ENCODE measurements around the gene FKBP6.
A peak's percentile ranks its signal among the peaks of the same experiment; 100 is the strongest.
"Not testable (repeated sequence)": the region's sequence is repeated elsewhere in the genome, so short reads cannot be mapped to it uniquely, and the experiment has no call there.

The FKBP6 gene, protein sequence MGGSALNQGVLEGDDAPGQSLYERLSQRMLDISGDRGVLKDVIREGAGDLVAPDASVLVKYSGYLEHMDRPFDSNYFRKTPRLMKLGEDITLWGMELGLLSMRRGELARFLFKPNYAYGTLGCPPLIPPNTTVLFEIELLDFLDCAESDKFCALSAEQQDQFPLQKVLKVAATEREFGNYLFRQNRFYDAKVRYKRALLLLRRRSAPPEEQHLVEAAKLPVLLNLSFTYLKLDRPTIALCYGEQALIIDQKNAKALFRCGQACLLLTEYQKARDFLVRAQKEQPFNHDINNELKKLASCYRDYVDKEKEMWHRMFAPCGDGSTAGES

GRCh38 chr7:73327922-73328321 lies at the start of gene FKBP6, which contains the start of gene TRIM50:
Gene FKBP6 (plus strand): TSS chr7:73328161. CDS start chr7:73328429, 268 bp downstream.
Gene TRIM50 (minus strand): TSS chr7:73328082. CDS start chr7:73324787, 3,295 bp downstream.
- DNase-seq (ENCODE audit: low read depth): not testable (repeated sequence)

- DNase-seq (ENCODE audit: low read depth): not testable (repeated sequence)
Measured at GRCh38 chr7:73297235-73297634, 30.7 kb upstream of the FKBP6 start.

DNA sequence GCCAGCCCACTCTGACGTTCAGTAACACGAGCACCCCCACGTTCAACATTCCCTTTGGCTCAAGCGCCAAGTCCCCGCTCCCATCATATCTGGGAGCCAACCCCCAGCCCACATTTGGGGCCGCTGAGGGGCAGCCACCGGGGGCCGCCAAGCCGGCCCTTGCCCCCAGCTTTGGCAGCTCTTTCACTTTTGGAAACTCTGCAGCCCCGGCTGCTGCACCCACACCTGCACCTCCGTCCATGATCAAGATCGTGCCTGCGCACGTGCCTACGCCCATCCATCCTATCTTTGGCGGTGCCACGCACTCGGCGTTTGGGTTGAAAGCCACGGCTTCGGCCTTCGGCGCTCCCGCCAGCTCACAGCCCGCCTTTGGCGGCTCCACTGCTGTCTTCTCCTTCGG lies 30.3 kb upstream of the FKBP6 start:
- not testable (repeated sequence) for DNase-seq (ENCODE audit: low read depth)

- not testable (repeated sequence) for DNase-seq (ENCODE audit: low read depth)
Measured at GRCh38 chr7:73299812-73300211, 28.1 kb upstream of the FKBP6 start.

- not testable (repeated sequence) for DNase-seq (ENCODE audit: low read depth)
Measured at GRCh38 chr7:73301108-73301507, 26.9 kb upstream of the FKBP6 start.

DNA sequence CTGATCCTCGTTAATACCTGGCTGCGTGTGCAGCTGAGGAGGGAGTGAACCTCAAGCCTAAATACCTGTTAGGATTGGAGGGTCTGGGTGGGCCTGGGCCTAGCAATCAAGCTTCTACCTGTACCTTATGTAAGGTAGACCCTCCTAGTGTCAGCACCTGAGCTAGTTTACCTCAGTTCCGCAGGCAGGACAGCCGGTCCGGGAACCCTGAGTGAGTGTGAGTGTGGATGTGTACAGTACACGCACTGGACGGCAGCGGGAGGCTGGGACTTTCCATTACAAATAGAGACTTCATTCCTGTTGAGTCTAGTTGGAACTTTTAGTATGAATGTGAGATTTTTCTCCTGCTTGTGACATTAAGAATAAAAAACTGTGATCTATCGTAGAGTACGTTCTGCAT lies 25.1 kb upstream of the FKBP6 start:
- not testable (repeated sequence) for DNase-seq (ENCODE audit: low read depth)

GRCh38 chr7:73303546-73303945 lies 24.4 kb upstream of the FKBP6 start:
- no peak for DNase-seq (ENCODE audit: low read depth)

DNA sequence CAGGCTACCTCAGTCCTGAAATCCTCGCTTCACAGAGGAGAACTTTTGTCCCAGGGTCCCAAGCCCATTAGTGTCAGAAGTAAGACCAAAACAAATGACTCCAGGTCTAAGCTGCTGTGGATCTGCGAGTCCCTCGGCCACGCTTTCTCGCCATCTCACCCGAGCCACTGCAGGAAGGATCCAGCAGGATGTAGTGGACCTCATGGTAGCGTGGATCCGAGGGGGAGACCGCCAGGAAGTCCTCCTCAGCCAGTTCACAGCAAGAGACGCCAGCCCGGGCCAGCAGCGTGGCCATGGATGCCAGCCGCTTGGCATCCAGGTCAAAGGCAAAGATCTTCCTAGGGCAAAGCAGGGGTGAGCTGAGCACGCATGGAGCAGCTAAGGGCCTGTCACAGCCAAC lies 23.9 kb upstream of the FKBP6 start:
- no peak for DNase-seq (ENCODE audit: low read depth)

DNA sequence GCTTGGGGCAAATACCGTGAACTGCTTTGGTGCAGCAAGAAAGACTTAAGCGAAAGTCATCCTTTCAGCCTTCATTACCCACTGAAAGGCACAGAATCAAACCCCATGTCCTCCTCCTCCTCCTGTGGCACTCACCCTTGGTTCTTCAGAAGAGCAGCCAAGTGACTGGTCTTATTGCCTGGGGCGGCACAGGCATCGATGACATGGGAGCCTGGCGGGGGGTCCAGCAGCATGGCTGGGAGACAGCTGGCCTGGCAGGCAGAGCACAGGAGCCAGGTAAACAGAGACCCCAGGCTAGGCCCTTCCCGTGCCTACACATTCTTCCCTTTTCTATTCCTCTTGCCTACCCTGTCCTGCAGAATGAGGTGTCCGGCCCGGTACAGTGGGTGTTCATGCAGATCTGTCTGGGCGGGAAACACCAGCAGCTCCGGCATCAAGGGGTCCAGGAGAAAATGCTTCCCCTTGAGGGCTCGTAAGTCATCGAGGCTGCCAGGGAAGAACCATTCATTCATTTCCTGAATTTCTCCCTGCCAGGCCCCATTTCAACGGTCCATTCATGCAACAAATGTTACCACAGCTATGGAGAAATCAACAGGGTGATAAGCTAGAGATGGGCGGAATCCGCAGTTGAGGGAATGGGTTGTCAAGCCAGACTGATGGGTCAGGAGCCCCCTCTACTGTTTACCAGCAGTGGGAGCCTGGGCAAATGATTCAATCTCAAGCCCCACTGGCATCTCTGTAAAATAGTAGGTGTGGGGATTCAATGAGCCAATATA lies 23.2 kb upstream of the FKBP6 start:
- DNase-seq (ENCODE audit: low read depth): not testable (repeated sequence)

DNA sequence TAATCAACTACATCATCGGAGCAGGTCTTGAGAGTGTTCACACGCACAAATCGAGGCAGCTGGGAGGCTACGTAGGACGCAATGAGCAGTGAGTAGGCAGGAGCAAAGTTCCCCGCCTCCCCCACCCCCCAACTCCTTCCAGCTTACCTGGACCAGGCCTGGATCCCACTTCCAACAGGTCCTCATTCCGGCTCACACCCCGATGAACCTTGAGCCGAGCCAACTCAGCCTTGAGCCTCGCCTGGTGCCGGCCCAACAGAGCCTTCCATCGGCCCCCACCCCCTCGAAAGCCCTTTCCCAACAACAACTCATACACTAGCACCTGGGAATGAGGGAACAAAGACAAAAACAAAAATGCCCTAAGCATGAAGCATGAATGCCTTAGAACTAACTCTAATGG lies 20.5 kb upstream of the FKBP6 start:
- DNase-seq (ENCODE audit: low read depth): no peak

DNA sequence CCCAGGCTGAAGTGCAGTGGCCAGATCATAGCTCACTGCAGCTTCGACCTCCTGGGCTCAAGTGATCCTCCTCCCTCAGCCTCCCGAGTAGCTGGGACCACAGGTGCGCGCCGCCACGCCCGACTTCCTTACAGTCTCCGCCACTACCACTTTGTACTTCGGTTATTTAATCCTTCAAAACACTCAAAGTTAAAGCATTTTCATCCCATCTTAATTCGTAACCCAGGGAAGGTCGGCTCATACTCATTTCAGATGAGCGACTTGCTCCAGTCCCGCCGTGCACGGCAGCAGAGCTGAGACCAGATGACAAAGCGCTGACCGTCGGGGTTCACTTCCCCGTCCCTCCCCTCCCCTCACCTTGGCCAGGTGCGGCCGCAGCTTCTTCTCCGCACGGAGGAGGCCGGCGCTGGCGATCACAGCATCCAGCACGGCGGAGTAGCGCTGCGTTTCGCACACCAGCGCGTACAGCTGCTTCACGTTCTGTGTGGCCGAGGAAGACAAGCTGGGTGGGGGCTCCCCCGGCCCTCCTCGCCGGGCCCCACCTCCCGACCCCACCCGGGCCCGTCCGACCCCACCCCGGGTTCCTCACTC lies 19.8 kb upstream of the FKBP6 start:
- no peak for DNase-seq (ENCODE audit: low read depth)

GRCh38 chr7:73308665-73309214 lies 19.2 kb upstream of the FKBP6 start, which contains the start of gene NSUN5:
Gene NSUN5 (minus strand): TSS chr7:73308826. CDS start chr7:73308790, 36 bp downstream.
- DNase-seq (ENCODE audit: low read depth): peak; percentile 71

DNA sequence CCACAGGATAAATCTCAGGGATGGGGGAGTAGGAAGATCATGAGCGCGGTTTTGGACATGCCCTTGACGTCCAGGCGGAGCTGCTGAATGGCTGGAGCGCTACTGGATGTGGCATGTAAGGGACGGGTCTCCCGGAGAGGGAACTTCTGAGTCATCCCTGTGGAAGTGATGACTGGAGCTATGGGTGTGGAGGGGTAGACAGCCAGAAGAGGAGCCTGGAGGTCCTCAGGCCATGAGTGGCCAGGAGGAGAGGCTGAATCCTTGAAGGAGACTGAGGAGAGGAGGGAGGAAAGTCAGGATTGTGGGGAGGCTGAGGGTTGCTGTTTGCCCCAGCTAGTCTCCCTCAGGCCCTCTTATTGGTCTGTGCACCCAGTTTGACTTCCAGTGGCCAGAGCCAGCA lies 16.5 kb upstream of the FKBP6 start:
- peak; percentile 32 for DNase-seq (ENCODE audit: low read depth)

GRCh38 chr7:73312831-73313520 lies 15.0 kb upstream of the FKBP6 start:
- DNase-seq (ENCODE audit: low read depth): no peak

DNA sequence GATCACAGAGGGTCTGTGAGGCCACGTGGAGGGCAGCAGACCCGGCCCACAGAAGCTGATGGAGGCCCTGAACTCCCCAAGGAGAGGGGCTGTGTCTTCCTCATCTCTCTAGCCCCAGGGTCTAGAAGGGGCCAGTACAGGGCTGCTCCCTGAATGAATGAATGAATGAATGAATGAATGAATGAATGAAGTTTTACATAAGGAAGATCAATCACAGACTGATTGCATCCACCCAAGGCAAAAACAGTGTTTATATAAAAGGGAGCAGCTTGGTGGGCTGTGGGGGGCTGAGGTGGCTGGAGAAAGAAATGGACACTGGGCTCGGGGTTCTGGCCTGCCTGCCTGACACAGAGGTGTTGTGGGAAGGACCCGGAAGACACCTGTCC lies 14.4 kb upstream of the FKBP6 start:
- DNase-seq (ENCODE audit: low read depth): no peak

DNA sequence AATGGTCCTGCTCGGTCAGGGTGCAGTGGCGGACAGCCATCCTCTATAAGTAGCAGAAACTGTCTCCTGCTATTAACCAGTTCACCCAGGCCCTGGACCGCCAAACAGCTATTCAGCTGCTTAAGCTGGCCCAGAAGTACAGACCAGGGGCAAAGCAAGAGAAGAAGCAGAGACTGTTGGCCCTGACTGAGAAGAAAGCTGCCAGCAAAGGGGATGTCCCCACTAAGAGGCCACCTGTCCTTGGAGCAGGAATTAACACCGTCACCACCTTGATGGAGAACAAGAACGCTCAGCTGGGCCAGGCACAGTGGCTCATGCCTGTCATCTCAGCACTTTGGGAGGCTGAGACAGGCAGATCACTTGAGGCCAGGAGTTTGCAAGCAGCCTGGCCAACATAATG lies 13.7 kb upstream of the FKBP6 start:
- no peak for DNase-seq (ENCODE audit: low read depth)

- DNase-seq (ENCODE audit: low read depth): no peak
Measured at GRCh38 chr7:73316521-73316920, 11.4 kb upstream of the FKBP6 start.

DNA sequence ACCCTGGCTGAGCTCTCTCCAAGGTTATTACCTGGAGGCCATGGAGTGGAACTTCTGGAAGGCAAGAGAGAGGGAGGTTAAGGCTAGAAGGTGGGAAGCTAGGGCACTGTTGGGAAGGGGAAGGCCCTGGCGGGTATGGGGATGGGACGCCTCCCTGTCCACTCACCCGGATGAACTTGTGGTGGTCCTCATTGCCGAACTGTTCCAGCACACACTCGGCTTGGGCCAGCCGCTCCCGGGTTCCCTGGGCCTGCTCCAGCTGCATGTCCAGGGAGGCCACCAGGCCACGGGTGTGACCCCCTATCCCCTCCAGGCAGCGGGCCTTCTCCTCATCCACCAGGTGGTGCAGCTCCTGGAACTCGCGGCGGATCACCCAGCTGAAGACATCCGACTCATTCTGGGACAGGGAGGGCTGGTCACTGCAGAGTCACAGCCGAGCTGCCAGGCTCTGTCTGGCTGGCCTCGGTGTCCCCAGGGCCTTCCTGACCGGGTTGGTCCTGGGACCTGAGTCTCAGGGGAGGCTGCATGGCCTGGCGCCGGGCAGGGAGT lies 9.2 kb upstream of the FKBP6 start:
- not testable (repeated sequence) for DNase-seq (ENCODE audit: low read depth)

DNA sequence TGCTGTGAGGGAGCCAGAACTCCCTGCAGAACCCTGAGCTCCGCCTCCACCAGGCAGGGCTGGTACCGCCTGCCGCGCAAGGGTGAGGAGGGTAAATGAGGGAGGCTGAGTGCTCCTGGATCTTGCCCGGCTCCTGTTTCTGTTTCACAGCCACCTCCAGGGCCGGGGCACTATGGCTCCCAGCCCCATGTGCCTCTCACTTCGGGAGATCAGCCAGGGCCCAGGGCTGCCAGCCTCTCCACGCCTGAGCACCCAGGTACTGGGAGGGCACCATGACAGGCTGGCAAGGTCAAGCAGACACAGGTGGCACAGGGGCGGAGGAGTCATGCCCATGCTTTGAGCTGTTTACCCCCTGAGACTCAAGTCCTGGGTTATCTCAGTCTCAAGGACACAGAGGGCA lies 8.4 kb upstream of the FKBP6 start:
- not testable (repeated sequence) for DNase-seq (ENCODE audit: low read depth)

DNA sequence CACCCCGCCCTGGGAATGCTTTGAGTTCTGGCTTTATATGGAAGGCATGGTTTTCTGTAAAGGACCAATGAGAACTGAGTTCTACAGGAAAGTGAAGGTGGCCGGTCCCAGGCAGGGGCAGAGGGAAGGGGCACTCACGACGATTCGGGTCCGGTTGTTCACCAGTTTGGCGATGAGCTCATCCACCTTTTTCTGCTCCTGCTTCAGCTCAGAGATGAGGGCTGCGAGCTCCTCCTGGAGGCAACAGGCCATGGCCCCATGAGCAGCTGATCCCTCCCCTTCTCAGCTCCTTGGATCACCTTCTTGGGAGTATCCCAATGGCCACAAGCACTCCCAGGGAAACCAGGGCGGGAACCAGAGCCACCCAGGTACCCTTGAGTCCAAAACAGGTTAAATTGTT lies 8.0 kb upstream of the FKBP6 start:
- DNase-seq (ENCODE audit: low read depth): not testable (repeated sequence)

DNA sequence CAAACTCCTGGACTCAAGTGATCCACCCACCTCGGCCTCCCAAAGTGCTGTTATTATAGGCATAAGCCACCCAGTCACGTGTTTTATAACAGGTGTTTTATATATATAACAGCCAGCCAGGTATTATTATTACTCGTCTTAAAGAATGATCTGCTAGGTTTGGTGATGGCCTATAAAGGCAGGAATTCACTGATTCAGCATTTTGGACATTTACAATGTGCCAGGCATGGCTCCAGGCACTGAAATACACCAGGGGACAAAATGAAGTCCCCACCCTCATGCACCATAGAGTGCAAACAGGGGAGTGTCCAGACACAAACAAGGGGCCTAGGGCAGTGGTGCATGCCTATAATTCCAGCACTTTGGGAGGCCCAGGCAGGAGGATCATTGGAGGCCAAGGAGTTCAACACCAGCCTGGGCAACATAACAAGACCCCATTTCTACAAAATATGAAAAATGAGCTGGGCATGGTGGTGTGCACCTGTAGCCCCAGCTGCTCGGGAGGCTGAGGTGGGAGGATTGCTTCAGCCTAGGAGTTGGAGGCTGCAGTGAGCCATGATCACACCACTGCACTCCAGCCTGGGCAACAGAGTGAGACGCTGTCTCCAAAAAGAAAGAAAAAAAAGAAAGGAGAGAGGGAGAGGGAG lies 4.4 kb upstream of the FKBP6 start:
- not testable (repeated sequence) for DNase-seq (ENCODE audit: low read depth)

All from EH (cell line).